K562 treated with DMSO at 1 percent for 24 hours (cell line): ENCODE results near the gene TM4SF18. TPM values are rescaled to one million over a fixed set of nuclear protein-coding genes. Genes with fewer than 3 reads are reported as not detected.

Experiments used
- total RNA-seq: library from RNA; unstranded; fragments of 300-600 nt; gene quantifications from 2 replicates; pipeline ENCODE4 v1.2.3, GENCODE V29; 2022; ENCODE audit warnings: low read depth; ENCODE audit not compliant: insufficient read depth

Gene TM4SF18, protein sequence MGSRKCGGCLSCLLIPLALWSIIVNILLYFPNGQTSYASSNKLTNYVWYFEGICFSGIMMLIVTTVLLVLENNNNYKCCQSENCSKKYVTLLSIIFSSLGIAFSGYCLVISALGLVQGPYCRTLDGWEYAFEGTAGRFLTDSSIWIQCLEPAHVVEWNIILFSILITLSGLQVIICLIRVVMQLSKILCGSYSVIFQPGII
- total RNA-seq: not detected in 2 replicates

DNA sequence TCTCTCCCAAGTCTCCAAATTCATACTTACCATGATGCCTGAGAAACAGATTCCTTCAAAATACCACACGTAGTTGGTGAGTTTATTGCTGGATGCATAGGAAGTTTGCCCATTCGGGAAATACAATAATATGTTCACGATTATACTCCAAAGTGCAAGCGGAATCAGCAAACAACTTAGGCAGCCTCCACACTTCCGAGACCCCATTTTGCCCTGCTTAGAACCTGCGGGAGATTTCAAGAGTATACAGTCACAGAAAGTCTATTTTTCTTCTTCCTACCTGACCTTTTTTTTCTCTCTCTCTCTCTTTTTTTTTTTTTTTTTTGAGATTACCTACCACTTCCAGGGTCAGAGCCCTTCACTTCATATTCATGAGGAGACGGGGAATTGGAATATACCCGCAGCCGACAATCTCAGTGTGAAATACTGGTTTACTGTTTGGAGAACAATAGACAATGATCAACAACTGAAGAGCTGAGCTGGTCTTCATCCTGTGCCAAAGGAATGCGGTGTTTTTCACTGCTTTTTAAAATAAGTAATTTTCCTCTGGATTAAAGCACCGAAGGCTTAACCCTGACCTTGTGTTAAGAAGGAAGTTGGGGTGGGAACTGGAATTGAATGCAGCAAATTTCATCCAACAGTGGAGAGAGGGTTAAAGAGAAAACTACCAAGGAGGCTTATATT lies at the start of gene TM4SF18:
TM4SF18 (minus strand) TSS at position 461 of the 684 bp plus-strand sequence; CDS start at position 207, 254 bp downstream.

DNA sequence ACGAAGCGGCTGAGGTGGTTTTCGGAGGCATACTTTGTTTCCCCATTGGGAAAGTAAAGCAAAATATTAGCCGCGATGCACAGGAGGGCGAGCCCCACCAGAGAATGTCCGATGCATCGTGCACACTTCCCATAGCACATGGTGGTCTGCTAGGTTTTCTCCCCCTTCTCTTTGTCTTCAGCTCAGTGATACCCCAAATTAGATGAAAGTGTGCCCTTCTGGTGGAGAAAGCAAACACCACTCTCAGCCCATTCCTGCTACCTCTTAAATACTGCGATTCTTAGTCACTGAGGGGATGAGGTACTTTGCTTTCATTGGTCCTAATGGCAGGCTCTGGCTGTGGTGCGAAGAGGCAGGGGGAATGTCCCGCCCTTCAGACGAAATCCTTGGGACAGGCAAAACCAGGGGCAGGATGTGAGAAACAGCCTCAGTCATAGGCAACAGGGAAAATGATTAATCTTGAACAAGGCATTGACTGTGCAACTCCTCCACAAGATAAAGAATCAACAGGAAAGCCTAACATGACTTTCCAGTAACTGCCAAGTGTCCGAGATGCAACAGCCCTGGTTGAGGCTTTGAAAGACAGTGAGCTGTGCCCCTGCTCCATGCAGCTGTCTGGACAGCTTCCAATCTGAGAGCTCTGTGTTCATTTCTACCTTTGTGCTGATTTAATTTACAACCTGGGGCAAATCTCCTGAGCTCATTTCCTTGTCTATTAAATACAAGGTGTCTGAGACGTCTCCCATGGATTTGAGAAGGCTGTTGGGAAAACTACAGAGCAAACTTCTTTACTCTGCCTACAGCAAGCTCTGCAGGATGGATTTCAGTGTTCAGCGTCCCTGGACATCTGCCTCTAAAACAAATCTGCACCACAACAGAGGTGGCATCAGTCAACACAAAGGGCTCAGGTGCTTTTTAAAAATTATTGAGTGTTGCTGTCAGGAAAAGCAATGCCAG lies 44.2 kb upstream of the TM4SF18 start, which contains the start of gene TM4SF1:
TM4SF1 (minus strand) TSS at position 242 of the 957 bp plus-strand sequence; CDS start at position 140, 102 bp downstream.

Other genes with a start within 250 kb of the TM4SF18 start
- gene HLTF, start 247.1 kb downstream of the TM4SF18 start, total RNA-seq: 25.7 and 29.9 TPM in 2 replicates
- gene HPS3, start 204.0 kb downstream of the TM4SF18 start, total RNA-seq: 9.1 and 10.4 TPM in 2 replicates
- gene CP, start 111.8 kb downstream of the TM4SF18 start, total RNA-seq: not detected in 2 replicates
- not detected in 2 replicates for gene TM4SF1, start 44.0 kb upstream of the TM4SF18 start, total RNA-seq
- not detected in 2 replicates for gene TM4SF4, start 141.1 kb upstream of the TM4SF18 start, total RNA-seq